Liver (tissue), 3 donors: ENCODE data around the gene CEP97.

Experiments used
- CTCF ChIP-seq: fragments of 150-350 bp; IDR thresholded peaks from 2 replicates; pipeline ENCODE4 v1.5.1; 2017; ENCODE audit warnings: improper control_type of control experiment, low read depth, low read length; ENCODE audit not compliant: missing input control
- EGR1 ChIP-seq, 2 donors: IDR thresholded peaks; 2 replicates each; pipeline ENCODE4 v1.6.1; 2016 to 2018; ENCODE audit warnings: antibody characterized with exemption in 2 of 2, low read depth in 2 of 2
- FOXA1 ChIP-seq: IDR thresholded peaks from 2 replicates; pipeline ENCODE4 v1.6.1; 2016; ENCODE audit warnings: antibody characterized with exemption
- GABPA ChIP-seq, 2 donors: IDR thresholded peaks in 1 of 2; conservative IDR thresholded peaks in 1 of 2; 2 replicates each; pipeline ENCODE4 v1.6.1; 2016; ENCODE audit warnings: antibody characterized with exemption in 2 of 2, mild to moderate bottlenecking in 1 of 2, moderate library complexity in 1 of 2
- JUND ChIP-seq, 2 donors: IDR thresholded peaks; 2 replicates each; pipeline ENCODE4 v1.6.1; 2016; ENCODE audit warnings: antibody characterized with exemption in 2 of 2
- MAX ChIP-seq: IDR thresholded peaks from 2 replicates; pipeline ENCODE4 v1.6.1; 2016; ENCODE audit warnings: antibody characterized with exemption
- YY1 ChIP-seq: IDR thresholded peaks from 2 replicates; pipeline ENCODE4 v1.6.1; 2016; ENCODE audit warnings: antibody characterized with exemption, mild to moderate bottlenecking
- donor health status: healthy.
- donor health status: healthy.

GRCh38 chr3:101730839-101731238, 6.4 kb downstream of the CEP97 start:
- TF ChIP-seq GABPA (IDR thresholded peaks at IDR 0.05 in 1 of 2, conservative IDR thresholded peaks at IDR 0.05 in 1 of 2) (no peak), CTCF (no peak), JUND (IDR thresholded peaks at IDR 0.05) (no peak), FOXA1 (no peak), EGR1 (IDR thresholded peaks at IDR 0.05; ENCODE audit: low read depth in 2 of 2) (no peak), YY1 (no peak), MAX (no peak)
